HG03175 (cell line): ENCODE data around the gene KLB.
A peak's percentile ranks its signal among the peaks of the same experiment; 100 is the strongest.
"Not testable (repeated sequence)": the region's sequence is repeated elsewhere in the genome, so short reads cannot be mapped to it uniquely, and the experiment has no call there.

Source experiments
- ATAC-seq: cut with Tn5 transposase; IDR thresholded peaks from one replicate; pipeline ENCODE4 v1.9.1; 2021; ENCODE audit warnings: mild to moderate bottlenecking, moderate library complexity; ENCODE audit not compliant: unreplicated experiment

Gene KLB

DNA sequence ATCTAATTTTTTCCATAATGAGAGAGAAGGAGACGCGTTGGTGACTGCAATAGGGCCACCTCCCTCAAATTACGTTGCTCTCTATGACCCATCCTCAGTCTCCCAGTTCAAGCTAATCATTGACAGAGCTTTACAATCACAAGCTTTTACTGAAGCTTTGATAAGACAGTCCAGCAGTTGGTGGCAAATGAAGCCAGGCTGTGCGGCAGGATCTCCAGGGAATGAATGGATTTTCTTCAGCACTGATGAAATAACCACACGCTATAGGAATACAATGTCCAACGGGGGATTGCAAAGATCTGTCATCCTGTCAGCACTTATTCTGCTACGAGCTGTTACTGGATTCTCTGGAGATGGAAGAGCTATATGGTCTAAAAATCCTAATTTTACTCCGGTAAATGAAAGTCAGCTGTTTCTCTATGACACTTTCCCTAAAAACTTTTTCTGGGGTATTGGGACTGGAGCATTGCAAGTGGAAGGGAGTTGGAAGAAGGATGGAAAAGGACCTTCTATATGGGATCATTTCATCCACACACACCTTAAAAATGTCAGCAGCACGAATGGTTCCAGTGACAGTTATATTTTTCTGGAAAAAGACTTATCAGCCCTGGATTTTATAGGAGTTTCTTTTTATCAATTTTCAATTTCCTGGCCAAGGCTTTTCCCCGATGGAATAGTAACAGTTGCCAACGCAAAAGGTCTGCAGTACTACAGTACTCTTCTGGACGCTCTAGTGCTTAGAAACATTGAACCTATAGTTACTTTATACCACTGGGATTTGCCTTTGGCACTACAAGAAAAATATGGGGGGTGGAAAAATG lies at the start of gene KLB:
Gene KLB (plus strand): TSS at position 168 of the 821 bp plus-strand sequence. CDS start 20 bp downstream, at position 188.
- ATAC-seq, result no peak

DNA sequence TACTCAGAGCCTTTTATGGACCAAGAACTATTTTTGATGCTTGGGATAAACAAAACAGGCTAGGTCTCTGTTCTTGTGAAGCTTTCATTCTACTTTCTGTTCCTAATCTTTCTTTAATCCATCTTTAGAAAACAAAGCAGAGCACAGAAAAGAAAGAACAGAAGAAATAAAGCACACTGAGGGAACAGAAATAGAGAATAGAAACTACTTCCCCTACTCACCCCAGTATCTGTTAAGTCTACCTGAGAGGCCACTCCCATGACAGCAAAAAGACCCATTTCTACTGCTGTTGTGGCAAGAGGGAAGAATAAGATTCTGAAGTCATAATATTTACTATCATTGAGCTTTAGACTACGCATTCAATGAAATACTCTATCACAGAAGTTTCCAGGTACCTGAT lies 49.7 kb upstream of the KLB start:
- ATAC-seq, result peak; percentile 36

DNA sequence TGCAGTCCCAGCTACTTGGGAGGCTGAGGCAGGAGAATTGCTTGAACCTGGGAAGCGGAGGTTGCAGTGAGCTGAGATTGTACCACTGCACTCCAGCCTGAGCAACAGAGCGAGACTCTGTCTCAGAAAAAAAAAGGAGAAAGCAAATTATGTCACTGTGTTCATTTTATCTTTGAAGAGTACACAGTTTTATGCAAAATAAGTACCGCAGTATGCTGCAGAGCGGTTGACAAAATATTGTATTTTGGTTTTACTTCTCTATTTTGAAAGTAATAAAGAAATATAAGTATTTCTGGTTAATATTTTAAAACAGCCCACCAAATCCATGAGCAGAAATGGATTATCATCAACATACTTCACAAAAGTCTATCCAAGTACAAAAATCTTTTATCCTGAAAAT lies 46.1 kb upstream of the KLB start:
- peak; percentile 41 for ATAC-seq

DNA sequence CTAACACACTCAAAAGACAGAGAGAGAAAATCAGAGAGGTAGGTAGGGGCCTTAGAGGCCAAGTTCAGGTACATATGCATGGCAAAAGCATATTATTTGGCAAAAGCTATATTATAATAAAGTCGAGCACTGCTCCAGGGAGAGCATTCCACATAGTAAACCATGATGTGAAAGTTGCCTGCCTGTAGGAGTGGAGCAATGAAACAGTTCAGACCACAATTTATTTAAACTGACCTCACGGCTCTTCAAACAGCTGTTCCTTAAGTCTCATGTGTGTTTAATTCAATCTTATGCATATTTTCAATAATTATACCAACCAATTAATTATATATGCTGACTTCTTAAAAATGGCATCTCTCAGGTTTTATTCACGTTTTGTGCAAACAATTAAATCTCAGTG lies 43.9 kb upstream of the KLB start:
- ATAC-seq, result no peak

DNA sequence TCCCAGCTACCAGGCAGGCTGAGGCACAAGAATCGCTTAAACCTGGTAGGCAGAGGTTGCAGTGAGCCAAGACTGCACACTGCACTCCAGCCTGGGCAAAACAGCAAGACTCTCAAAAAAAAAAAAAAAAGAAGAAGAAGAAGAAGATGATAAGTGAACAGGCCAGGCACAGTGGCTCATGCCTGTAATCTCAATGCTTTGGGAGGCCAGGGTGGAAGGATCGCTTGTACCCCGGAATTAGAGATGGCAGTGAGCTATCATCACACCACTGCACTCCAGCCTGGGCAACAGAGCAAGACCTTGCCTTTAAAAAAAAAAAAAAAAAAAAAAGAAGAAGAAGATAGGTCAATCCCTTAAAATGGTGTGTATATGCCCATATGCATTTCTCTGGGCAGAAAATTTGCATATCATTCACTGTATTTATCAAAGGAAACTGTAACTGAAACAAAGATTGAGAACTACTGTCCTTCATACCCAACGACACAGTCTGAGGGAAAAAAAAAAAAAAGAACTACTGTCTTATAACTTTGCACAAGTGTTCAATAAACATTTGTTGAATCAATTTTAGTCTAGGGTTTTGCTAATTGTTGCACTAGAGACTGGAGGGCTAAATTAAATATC lies 42.8 kb upstream of the KLB start:
- no peak for ATAC-seq

DNA sequence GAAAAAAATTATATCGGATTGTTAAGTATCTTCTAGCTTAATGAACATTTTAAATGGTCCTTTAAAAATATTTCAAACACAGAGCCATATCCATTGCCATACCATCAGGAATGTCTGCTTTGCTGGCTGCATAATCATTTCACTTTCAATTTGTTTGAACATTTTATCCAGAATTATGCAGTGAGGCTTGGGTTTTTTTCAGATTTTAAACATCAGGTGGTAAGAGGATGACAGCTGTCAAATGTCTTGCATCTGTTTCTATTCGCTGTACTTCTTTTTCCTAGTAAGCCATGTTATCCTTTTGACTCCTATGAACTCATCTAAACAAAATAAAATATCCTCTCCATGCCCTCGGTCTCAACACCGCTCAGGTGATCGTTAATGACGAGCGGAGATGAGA lies 41.4 kb upstream of the KLB start:
- ATAC-seq, result no peak

DNA sequence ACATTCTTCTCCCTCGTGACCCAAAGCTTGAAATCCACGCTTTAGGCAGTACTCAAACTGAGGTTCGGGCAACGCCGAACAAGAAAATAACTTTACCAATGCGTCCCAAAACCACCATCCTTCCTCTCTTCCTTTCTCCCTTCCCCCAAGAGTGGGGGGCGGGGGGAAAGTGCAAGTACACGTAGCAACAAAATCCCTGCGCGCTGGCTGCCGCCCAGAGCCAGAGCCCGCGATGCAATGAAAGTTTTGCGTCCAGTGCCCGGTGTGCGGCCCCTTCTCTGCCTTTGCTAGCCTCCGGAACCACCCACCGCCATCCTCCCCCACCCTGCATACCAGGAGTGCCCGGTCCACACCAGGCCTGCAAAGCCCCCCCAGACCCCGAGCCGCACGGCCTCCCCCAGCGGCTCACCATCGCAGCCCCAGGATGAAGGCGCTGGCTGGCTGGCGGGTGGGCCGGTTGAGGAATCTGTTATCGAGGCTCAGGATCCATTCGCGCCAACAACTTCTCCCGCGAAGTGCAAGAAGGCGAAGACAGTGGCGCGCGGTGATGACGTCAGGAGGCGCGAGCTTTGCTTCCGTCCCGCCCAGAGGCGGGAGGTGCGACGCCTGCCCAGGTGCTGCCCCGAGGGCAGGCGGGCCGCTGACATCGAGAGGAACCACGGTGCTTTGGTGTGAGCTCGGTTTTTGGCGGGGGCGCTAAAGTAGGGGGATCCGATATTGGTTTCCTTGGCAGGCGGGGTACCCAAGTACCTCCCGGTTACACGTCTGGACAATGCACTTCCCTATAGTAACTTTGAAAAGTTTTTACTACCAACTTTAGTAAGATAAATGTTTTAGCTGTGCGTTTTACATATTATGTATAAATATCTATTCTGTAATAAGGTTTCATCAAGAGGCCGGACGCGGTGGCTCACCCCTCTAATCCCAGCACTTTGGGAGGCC lies 40.6 kb upstream of the KLB start, which contains the start of gene RFC1:
Gene RFC1 (minus strand): TSS at position 533 of the 942 bp plus-strand sequence. CDS start 121 bp downstream, at position 412.
- peak; percentile 86 for ATAC-seq

DNA sequence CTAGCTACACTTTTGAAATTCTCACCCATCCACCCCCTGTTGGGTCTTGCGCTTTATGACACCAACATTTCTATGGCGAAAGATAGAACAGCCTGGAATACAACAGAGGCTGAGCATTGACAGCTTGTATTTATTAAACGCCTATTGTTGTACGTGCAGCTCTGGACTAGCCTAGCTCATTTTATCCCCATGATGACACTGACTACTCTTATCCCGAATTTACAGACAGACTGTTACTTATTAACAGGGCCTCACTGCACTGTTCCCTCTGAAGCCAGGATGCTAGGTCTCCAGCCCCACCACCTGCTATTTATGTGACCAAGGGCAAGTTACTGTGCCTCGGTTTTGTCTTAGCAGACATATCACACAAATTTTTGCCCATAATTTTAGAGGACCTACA lies 39.6 kb upstream of the KLB start:
- ATAC-seq, result no peak

DNA sequence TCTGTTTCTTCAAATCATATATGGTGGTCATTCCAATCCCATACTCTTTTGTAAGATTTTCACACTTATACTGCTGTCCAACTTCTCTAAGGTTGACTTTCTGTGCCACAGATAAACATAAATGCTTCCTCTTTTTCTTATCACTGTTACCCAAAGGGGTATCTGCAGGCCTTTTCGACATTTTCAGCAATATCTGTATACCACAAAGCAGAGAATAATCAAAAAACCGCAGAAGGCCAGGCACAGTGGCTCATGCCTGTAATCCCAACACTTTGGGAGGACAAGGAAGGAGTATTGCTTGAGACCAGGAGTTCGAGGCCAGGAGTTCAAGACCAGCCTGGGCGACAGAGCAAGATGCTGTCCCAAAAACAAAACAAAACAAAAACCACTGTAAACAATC lies 37.4 kb upstream of the KLB start:
- ATAC-seq, result no peak

DNA sequence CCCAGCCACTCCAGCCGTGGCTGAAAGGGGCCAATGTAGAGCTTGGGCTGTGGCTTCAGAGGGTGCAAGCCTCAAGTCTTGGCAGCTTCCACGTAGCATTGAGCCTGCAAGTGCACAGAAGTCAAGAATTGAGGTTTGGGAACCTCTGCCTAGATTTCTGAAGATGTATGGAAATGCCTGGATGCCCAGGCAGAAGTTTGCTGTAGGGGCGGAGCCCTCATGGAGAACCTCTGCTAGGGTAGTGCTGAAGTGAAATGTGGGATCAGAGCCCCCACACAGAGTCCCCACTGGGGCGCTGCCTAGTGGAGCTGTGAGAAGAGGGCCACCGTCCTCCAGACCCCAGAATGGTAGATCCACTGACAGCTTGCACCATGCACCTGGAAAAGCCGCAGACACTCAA lies 35.5 kb upstream of the KLB start:
- not testable (repeated sequence) for ATAC-seq

DNA sequence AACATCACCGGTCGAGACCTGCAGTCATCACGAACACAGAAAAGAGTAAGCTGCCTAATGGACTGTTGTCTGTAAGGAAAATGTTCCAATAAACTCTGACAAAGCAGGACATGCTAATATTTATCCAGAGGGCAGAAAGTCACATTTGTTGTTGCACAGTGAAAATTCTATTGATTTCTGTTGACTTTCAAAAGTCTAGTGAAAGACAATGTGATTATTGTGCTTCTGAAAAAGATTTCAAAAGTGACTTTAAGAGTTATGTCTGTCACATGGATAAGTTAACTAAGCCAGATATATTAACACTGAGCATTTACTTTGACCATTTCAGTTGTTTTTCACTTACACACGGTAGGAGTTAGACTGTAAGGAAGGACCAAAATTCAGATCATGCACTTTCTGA lies 31.3 kb upstream of the KLB start:
- ATAC-seq, result no peak

DNA sequence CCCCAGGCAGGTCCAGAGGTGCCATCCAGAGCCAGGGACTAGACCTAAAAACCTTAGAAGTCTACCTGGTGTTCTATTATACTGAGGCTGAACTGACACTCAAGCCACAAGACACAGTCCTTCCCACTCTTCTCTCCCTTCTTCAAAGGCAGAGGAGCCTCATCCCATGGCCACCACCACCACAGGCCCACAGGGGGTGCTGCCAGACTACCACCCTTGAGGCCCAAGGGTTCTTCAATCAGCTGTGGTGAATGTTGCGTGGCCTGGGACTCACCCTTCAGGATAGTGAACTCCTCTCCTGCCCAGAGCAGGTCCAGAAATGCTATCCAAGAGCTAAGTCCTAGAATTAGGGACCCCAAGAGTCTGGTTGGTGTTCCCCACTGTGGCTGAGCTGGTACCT lies 23.0 kb upstream of the KLB start:
- no peak for ATAC-seq

DNA sequence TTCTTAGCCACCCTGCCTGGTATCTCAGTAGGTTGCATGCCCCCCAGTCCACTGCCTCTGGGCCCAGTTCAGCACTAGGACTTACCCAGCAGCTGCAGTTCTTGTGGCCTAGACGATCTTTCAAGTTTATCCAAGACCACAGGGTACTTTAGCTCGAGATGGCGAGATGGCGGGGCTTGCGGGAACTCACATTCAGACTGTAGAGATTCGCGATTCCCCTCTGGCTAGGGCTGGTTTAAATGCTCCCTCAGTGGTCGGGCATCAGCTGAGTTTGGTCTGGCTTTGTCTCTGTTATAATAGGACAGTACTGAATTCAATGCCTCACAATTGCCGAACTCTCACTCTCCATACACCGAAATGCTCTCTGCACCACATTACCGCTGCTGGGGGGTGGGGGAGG lies 22.2 kb upstream of the KLB start:
- no peak for ATAC-seq

DNA sequence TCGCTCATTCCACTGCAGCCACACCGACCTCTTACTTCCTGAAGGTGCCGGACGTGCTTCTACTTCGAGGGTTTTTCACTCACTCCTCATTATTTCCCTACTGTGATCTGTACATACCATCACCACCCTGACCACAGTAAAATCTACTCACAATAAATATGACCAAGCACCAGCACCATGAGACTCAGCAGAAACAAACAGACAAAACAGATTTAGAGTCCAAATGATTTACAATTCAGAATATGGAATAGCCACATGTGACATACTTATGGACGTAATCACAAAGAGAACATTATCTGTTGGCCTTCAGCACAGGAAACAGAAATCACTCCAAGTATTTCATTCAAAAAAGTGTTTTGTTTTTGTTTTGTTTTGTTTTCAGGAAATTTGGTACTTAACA lies 16.1 kb upstream of the KLB start:
- no peak for ATAC-seq

DNA sequence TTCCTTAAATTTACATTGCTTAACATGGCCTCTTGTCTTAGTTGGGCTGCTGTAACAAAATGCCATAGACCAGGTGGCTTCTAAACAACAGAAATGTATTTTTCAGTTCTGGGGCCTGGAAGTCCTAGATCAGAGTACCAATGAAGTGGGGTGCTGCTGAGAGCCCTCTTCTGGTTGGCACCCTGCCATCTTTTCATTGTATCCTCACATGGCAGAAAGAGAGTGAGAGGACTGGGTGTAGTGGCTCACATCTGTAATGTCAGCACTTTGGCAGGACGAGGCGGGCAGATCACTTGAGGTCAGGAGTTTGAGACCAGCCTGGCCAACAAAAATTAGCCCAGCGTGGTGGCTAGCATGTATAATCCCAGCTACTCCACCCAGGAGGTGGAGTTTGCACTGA lies 12.0 kb upstream of the KLB start:
- ATAC-seq, result no peak

DNA sequence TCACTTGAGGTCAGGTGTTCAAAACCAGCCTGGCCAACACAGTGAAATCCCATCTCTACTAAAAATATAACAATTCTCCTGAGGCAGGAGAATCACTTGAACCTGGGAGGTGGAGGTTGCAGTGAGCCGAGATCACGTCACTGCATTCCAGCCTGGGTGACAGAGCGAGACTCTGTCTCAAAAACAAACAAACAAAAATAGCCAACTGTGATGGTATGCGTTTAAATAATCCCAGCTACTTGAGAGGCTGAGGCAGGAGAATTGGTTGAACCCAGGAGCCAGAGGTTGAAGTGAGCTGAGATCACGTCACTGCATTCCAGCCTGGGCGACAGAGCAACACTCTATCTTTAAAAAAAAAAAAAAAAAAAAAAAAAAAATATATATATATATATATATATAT lies 5.1 kb upstream of the KLB start:
- ATAC-seq, result not testable (repeated sequence)

DNA sequence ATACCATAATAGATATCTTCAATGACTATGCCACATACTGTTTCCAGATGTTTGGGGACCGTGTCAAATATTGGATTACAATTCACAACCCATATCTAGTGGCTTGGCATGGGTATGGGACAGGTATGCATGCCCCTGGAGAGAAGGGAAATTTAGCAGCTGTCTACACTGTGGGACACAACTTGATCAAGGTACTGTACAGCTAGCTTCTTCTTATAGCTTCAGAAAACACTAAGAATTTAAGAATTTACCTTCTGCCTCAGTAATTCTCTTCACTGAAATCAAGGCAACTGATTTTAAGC lies 805 bp downstream of the KLB start:
- ATAC-seq, result no peak

DNA sequence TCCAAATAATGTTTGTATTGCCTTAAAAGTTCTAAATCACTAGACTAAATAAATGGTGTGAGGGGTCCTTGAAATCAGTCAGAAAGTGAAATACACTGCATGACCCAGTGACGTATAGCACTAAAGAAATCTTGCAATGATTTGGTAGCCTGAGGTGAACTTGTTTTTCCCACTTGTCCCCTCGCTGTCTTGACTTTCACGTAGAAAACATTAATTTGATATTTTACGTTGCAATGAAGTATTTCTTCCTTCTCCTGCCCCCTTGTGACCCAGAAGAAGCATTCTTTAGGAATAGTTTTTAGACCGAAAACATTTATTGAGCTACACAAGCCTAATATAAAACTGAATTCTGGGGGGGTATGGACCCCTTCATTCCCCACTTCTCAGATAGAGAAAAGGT lies 3.7 kb downstream of the KLB start:
- ATAC-seq, result no peak

DNA sequence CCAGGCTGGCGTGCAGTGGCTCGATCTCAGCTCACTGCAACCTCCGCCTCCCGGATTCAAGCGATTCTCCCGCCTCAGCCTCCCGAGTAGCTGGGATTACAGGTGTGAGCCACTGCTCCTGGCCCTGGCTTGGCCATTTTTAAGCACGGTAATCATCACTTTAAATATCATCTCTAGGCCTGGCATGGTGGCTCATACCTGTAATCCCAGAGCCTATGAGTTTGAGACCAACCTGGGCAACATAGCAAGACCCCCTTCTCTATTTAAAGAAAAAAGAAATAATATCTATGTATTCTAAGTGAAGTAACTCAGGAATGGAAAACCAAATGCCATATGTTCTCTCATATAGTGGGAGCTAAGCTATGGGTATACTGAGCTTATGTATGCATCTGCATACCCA lies 4.8 kb downstream of the KLB start:
- ATAC-seq, result not testable (repeated sequence)

DNA sequence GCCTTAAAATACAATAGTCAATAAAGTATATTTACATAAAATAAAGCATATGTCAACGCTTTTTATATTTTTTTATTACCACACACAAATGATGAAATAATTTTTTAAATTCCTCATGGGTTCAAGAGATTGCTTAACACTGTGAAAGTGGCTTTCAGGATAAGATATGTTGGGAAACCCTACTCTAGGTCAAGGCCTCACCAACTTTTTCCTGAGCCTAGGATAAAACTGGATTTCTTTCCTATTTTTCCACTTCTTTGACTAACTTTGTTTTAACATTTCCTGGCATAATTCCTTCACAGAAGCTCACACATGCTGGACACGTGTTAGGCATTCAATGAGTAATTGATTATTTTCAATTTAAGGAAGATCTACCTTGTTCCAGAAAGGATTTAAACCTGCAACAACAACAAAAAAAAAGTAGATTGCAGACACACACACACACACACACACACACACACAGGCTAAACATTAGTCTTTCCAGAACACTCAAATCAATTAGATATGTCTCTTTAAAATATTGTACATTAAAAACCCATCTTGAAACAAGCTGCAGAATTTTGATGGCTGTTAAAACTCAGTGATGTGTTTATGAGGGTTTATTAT lies 9.1 kb downstream of the KLB start:
- no peak for ATAC-seq

DNA sequence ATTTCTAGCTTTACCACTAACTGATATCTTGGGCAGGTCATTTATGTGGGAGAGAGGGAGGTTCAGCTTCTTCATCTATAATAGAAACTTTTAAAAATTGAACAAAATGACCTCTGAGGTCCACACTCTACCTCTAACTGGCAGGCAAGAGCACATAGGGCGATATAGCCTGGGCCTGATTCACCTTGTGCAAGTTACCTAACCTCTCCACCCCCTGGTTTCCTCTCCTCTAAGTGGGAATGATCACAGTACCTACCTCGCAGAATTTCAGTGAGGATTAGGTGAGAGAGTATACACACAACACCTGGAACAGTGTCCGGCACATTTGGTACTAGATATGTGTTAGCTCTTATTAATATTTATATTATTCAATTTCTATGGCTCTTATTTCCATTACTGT lies 15.5 kb downstream of the KLB start:
- ATAC-seq, result no peak
